ENCODE measurements around the gene PAX9.

DNA sequence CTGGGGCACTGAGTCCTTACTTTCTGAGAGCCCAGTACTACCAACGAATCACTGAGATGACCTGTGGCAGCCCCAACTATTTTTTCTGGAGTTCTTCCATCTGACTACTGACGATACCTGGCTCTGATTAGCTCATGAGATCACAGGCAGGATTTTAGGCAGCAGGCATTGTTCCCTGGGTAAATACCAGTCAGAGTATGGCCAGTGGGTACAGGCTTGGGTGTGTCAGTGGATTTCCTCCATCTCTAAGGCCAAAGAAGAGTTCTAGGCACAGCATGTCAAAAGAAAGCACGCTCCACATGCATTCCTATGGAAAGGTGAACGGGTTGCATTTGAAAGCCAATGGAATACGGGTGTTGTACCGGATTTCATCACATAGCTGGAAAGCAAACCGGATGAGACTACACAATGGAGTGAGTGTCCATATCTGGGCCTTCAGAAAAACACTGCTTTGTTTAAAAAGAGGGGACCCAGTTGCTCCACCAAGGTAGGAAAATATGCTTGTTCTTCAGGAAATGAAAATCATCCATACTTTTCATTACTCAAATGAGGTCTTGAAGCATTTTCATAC is 55.0 kb downstream of the PAX9 start:
- no peak for TF ChIP-seq POLR2AphosphoS5 (IDR thresholded peaks at IDR 0.05)
- TF ChIP-seq RAD21 (conservative IDR thresholded peaks at IDR 0.05): no peak
- TF ChIP-seq CTCF (IDR thresholded peaks at IDR 0.05; ENCODE audit: poor library complexity, severe bottlenecking): no peak
- TF ChIP-seq SMC3 (conservative IDR thresholded peaks at IDR 0.05; ENCODE audit: poor library complexity): no peak
- TF ChIP-seq TAF1 (IDR thresholded peaks at IDR 0.05; ENCODE audit: low read depth): no peak

Measured in neural cell (in vitro differentiated cells).